Parathyroid adenoma (tissue), 2 donors: ENCODE results near the gene RPS26.
A peak's percentile ranks its signal among the peaks of the same experiment; 100 is the strongest.

Source experiments
- H2AFZ ChIP-seq: fragments of 300-600 bp; sonication (generic); one replicate; pipeline ENCODE4 v1.7.0; 2017; ENCODE audit warnings: antibody characterized with exemption, mild to moderate bottlenecking
- H3K27ac ChIP-seq: fragments of 300-600 bp; sonication (generic); one replicate; pipeline ENCODE4 v1.7.0; 2017
- H3K27me3 ChIP-seq: fragments of 300-600 bp; sonication (generic); one replicate; pipeline ENCODE4 v1.7.0; 2017; ENCODE audit warnings: low read length; ENCODE audit not compliant: control insufficient read depth, insufficient read depth
- H3K36me3 ChIP-seq: fragments of 300-600 bp; sonication (generic); one replicate; pipeline ENCODE4 v1.7.0; 2017; ENCODE audit warnings: low read length; ENCODE audit not compliant: control insufficient read depth, insufficient read depth
- H3K4me1 ChIP-seq: fragments of 300-600 bp; sonication (generic); one replicate; pipeline ENCODE4 v1.7.0; 2017; ENCODE audit warnings: control low read depth
- H3K4me2 ChIP-seq: fragments of 300-600 bp; sonication (generic); one replicate; pipeline ENCODE4 v1.7.0; 2017; ENCODE audit warnings: low read length
- H3K4me3 ChIP-seq: fragments of 300-600 bp; sonication (generic); one replicate; pipeline ENCODE4 v1.7.0; 2017; ENCODE audit warnings: low read depth, low read length
- H3K79me2 ChIP-seq: fragments of 300-600 bp; sonication (generic); one replicate; pipeline ENCODE4 v1.7.0; 2017; ENCODE audit warnings: control low read depth
- H3K9ac ChIP-seq: fragments of 300-600 bp; sonication (generic); one replicate; pipeline ENCODE4 v1.7.0; 2017; ENCODE audit warnings: mild to moderate bottlenecking
- H3K9me3 ChIP-seq: fragments of 300-600 bp; sonication (generic); one replicate; pipeline ENCODE4 v1.7.0; 2017; ENCODE audit warnings: low read length; ENCODE audit not compliant: control insufficient read depth
- TF ChIP-seq, protein P1 (sequence below): fragments of 300-600 bp; sonication (generic); IDR thresholded peaks from one replicate; pipeline ENCODE4 v1.7.0; 2017; ENCODE audit warnings: antibody characterized with exemption, mild to moderate bottlenecking
- donor health status: primary hyperparathyroidism.

Gene RPS26

DNA sequence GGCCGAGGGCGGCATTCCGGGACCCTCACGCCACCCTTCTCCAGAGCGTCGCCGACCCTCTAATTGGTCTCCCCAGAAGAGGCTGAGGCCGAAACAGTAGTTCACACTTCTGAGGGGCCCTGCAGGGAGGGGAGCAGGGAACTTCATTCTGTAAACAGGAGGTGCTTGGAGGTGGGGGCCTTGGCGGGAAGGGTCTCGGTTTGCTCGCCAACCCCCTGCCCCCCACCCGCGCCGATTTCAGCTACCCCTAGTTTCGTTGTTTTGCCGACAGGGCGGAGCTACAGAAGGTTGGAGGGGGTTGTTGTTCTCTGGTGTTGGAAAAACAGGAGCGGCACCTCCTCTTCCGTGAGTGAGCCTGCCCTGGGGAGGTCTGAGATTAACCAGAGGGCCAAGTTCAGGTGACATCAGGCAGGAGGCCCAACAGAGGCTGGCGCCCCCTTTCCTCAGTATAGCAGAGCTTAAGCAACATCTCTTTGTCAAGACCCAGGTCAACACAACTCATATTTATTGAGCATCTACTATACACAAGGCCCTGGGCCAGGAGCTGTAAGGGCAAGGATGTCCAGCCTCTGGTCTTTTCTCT is 38.9 kb downstream of the RPS26 start:
- peak overlapping the region; percentile 98 for H3K4me2 ChIP-seq
- no peaks in the 10 kb centered on the region for H3K9me3 ChIP-seq
- TF ChIP-seq, protein P1, sequence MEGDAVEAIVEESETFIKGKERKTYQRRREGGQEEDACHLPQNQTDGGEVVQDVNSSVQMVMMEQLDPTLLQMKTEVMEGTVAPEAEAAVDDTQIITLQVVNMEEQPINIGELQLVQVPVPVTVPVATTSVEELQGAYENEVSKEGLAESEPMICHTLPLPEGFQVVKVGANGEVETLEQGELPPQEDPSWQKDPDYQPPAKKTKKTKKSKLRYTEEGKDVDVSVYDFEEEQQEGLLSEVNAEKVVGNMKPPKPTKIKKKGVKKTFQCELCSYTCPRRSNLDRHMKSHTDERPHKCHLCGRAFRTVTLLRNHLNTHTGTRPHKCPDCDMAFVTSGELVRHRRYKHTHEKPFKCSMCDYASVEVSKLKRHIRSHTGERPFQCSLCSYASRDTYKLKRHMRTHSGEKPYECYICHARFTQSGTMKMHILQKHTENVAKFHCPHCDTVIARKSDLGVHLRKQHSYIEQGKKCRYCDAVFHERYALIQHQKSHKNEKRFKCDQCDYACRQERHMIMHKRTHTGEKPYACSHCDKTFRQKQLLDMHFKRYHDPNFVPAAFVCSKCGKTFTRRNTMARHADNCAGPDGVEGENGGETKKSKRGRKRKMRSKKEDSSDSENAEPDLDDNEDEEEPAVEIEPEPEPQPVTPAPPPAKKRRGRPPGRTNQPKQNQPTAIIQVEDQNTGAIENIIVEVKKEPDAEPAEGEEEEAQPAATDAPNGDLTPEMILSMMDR = no peak
- peak overlapping the region; percentile 75 for H3K4me3 ChIP-seq
- no peak overlapping the region for H3K9ac ChIP-seq
- H3K79me2 ChIP-seq = no peaks in the 10 kb centered on the region
- H3K36me3 ChIP-seq = no peaks in the 10 kb centered on the region
- no peaks in the 10 kb centered on the region for H3K27me3 ChIP-seq
- H3K4me1 ChIP-seq = peaks cover 3% of the 10 kb centered on the region
- H3K27ac ChIP-seq = peak overlapping the region; percentile 80
- peak overlapping the region; percentile 95 for H2AFZ ChIP-seq

DNA sequence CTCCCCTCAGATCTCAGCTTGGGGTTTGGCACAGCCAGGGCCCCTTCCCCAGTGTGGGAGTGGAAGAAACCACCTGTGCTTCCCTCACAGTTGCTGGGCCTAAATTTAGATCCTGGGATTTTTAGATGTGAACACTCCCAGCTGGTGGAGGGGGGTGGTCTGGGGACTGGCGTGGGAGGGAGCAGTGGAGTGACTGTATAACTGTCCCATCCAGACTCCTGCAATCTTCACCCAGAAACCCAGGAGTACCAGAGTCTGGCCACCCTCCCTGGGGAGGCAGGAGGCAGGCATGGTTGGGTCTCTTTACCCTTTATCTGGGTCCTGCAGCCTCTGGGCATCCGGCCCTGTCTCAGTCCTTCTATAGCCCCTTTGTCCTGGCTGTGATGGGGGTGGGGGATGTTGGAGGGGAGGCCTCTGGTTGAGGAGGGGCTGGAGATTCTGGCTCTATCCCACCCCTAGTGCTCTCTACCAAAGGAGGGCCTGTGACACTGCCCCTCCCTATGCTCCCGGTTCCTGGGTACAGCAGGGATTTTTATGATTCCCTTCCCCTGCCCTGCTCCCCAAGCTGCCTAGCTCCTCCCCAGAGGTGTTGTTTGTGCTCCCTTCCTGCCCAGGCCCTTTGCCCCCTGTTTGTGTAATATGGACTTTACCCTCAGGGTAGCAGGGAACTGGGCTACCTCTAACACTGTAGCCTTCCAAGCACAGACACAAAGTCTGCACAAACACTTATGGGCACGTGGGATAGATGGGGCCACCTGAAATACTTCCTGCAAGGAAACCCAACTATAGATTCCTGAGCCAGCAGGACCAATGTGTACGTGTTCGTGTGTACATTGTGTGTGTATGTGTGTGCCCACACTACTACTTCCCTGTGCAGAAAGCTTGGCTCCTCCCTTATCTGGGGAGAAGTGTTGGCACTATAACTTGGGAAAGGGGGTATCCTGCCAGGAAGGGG is 40.0 kb downstream of the RPS26 start:
- H3K36me3 ChIP-seq = no peaks in the 10 kb centered on the region
- peak overlapping the region; percentile 75 for H3K4me3 ChIP-seq
- no peak overlapping the region for H3K27ac ChIP-seq
- no peak overlapping the region for H3K9ac ChIP-seq
- peaks cover 8% of the 10 kb centered on the region for H3K4me1 ChIP-seq
- peak overlapping the region; percentile 98 for H3K4me2 ChIP-seq
- no peaks in the 10 kb centered on the region for H3K79me2 ChIP-seq
- H2AFZ ChIP-seq = no peak overlapping the region
- TF ChIP-seq, protein P1 = no peak
- H3K9me3 ChIP-seq = no peaks in the 10 kb centered on the region
- no peaks in the 10 kb centered on the region for H3K27me3 ChIP-seq

DNA sequence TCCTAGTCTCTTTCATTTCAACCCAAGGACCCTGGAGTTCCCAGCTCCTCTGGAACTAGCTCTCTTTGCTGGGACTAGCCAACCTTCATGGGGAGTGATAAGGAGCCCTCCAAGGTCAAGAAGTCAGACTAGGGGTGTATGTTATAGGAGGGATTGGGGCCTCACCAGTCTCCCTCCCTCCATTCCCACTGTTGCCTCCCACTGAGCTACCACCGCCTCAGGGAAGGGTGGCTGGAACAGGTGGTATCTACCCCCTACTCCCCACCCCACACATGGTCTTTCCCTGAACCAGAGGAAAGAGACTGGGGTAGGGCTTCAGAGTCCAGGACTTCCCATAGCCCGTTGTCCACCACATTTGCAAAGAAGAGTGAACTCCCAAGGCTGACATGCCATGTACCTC is 40.7 kb downstream of the RPS26 start:
- H3K27ac ChIP-seq = no peak overlapping the region
- no peaks in the 10 kb centered on the region for H3K9me3 ChIP-seq
- H3K4me3 ChIP-seq = no peak overlapping the region

DNA sequence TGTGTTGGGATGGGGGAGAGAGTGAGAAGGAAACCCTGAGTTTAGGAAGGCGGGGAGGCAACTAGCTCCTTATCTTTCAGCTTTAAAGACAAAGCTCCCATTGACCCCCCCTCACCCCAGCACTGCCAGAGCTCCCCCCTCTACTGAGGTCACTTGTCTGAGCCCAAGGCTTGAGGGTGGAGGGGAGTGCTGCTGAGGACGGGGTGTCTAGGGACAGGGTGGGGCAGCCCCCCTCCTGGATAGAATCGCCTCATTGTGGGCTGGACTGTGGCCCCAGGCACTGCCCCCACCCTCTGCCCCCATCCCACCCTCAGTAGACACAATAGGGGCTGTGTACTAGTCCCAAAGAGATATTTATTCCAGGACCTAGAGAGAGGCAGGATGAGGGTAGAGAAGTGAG is 41.2 kb downstream of the RPS26 start:
- no peak overlapping the region for H3K9ac ChIP-seq
- H3K27ac ChIP-seq = no peak overlapping the region
- TF ChIP-seq, protein P1 = no peak
- no peaks in the 10 kb centered on the region for H3K9me3 ChIP-seq
- no peaks in the 10 kb centered on the region for H3K79me2 ChIP-seq
- H2AFZ ChIP-seq = no peak overlapping the region
- peaks cover 8% of the 10 kb centered on the region for H3K4me1 ChIP-seq
- H3K36me3 ChIP-seq = no peaks in the 10 kb centered on the region
- H3K4me3 ChIP-seq = no peak overlapping the region
- H3K27me3 ChIP-seq = no peaks in the 10 kb centered on the region
- H3K4me2 ChIP-seq = no peak overlapping the region

More for the DNA sequence above, 40.7 kb downstream of the RPS26 start:
- no peak overlapping the region for H3K9ac ChIP-seq
- H3K79me2 ChIP-seq = no peaks in the 10 kb centered on the region
- H3K4me1 ChIP-seq = peaks cover 8% of the 10 kb centered on the region
- H3K36me3 ChIP-seq = no peaks in the 10 kb centered on the region
- no peak overlapping the region for H2AFZ ChIP-seq
- TF ChIP-seq, protein P1 = no peak
- peak overlapping the region; percentile 98 for H3K4me2 ChIP-seq
- H3K27me3 ChIP-seq = no peaks in the 10 kb centered on the region
